NCI-H526 treated with DMSO at 0.1 percent for 48 hours (cell line): ENCODE results near the gene ZNF493.

Experiments
- DNase-seq: peaks from one replicate; lab custom pipeline; 2025; lab: John Stamatoyannopoulos, UW

ZNF493 gene

GRCh38 chr19:21463449-21464105 lies 66.6 kb downstream of the ZNF493 start:
- peak; percentile 34 for DNase-seq

- no peak for DNase-seq
Measured at GRCh38 chr19:21466627-21467026, 69.7 kb downstream of the ZNF493 start.

GRCh38 chr19:21468791-21469190 lies 71.9 kb downstream of the ZNF493 start:
- DNase-seq, result no peak

GRCh38 chr19:21472507-21472906 lies 75.6 kb downstream of the ZNF493 start:
- DNase-seq, result no peak

GRCh38 chr19:21474671-21475181 lies 77.8 kb downstream of the ZNF493 start:
- no peak for DNase-seq
